IPS-11a (cell line): Measurements from ENCODE around the gene BTAF1.
"Not testable (repeated sequence)": the region's sequence is repeated elsewhere in the genome, so short reads cannot be mapped to it uniquely, and the experiment has no call there.

Source experiments
- H3K4me3 ChIP-seq: one replicate; pipeline ENCODE4 v1.5.1; 2013; ENCODE audit warnings: low read depth, low read length, control low read depth

Gene BTAF1

GRCh38 chr10:91923371-91924211 is at the start of gene BTAF1:
TSS of gene BTAF1 (plus strand) at chr10:91923770. CDS start at chr10:91924077, 307 bp downstream.
- H3K4me3 ChIP-seq = peak within 1 kb of the TSS; percentile 90

DNA sequence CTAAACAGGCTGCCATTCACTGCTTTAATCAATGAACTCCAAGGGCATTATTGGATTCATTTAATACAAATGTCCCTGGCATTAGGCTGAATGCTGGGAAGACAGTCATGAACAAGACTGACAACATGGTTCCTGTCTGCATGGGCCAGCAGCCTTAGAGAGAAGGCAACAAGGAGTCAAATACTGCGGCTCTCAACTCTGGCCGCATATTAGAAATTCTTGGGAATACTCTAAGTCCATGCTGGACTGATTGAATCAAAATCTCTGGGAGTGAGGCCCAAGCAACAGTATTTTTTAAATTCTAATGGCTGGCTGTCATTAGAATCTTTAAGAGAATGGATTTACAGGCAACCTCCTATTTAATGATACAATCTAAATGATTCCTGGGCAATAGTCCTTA is 48.4 kb upstream of the BTAF1 start:
- no peak overlapping the region for H3K4me3 ChIP-seq

DNA sequence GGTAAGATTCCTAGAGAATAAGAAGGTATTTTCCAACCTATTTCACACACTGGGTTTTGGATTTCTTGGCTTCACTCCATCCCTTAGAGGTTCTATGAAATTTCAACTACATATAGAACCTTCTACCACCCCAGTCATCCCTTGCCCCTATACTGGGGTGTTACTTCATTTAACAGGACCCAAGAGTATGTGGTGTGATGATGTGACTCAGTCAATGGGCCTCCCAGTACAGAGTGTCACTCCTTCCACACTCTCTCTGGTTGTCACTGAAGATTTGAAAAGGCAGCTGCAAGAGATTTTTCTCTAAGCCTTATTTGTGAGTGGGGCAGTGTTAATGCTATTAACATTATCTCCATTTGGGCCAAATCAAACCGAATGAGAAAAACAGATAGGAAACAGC is 47.8 kb upstream of the BTAF1 start:
- H3K4me3 ChIP-seq = no peak overlapping the region

GRCh38 chr10:91879515-91880170 is 43.9 kb upstream of the BTAF1 start:
- no peak overlapping the region for H3K4me3 ChIP-seq

DNA sequence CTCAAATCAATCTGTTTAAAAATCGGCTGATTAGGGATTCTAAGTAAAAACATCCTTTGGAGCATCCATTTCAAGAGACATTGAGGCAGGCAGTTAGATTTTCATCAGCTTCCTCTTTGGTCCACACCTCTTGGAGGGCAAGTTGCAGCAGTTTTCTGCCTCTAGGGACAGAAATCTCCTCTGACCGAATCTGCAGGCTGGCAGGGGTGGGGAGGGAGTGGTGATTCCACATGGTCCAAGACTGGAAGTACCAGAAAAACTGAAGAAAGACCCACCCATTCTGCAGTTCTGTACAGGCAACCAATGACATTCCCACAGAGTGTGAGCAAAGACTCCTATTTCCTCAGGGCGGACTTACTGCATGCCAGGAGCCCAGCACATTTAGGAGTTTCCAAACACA is 43.3 kb upstream of the BTAF1 start:
- no peak overlapping the region for H3K4me3 ChIP-seq

DNA sequence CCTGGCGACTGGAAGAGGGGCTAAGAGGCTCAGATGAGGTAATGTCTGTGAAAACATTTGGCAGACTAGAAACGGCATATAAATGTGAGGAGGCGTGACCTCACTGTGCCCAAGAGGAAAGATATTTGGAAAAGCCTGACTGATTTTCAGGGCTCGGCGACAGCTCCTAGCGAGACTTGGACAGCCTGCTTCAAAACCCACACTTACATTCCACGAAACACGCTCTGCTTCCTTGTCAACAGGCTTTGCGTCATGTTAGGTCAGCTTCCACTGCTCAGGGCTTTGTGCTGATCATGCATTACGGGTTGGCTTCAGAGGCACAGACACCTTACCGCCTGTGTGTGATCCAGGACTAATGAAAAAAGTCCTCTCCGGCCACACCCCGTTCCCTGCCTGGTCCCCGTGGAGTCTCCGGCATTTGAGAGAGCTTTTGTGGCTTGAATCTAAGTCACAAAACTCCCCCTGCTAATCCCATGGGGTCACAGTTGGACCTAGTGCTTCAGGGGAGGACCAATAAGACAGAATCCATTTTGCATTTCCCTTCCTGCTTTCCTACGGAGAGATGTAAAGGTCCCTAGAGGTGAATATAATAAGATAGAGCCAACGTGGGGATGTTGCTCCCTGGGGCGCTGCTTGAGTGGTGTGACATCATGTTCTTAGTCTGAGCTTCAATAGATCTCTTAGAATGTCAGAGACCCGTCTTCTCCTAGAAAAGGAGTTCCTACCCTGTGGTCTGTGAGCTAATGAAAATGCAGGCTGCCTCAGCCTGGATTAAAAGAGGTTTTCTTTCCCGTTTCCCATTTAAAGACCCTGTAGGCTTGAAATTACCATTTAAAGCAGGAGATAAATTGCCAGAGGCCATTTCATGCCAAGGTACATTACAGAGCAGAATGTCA is 39.8 kb upstream of the BTAF1 start:
- H3K4me3 ChIP-seq = no peak overlapping the region

- no peak overlapping the region for H3K4me3 ChIP-seq
Measured at GRCh38 chr10:91884536-91884935, 39.0 kb upstream of the BTAF1 start.

GRCh38 chr10:91885362-91886079 is 38.0 kb upstream of the BTAF1 start:
- no peak overlapping the region for H3K4me3 ChIP-seq

- no peak overlapping the region for H3K4me3 ChIP-seq
Measured at GRCh38 chr10:91886954-91887271, 36.7 kb upstream of the BTAF1 start.

GRCh38 chr10:91887272-91888076 is 36.1 kb upstream of the BTAF1 start:
- H3K4me3 ChIP-seq = peak overlapping the region; percentile 18

DNA sequence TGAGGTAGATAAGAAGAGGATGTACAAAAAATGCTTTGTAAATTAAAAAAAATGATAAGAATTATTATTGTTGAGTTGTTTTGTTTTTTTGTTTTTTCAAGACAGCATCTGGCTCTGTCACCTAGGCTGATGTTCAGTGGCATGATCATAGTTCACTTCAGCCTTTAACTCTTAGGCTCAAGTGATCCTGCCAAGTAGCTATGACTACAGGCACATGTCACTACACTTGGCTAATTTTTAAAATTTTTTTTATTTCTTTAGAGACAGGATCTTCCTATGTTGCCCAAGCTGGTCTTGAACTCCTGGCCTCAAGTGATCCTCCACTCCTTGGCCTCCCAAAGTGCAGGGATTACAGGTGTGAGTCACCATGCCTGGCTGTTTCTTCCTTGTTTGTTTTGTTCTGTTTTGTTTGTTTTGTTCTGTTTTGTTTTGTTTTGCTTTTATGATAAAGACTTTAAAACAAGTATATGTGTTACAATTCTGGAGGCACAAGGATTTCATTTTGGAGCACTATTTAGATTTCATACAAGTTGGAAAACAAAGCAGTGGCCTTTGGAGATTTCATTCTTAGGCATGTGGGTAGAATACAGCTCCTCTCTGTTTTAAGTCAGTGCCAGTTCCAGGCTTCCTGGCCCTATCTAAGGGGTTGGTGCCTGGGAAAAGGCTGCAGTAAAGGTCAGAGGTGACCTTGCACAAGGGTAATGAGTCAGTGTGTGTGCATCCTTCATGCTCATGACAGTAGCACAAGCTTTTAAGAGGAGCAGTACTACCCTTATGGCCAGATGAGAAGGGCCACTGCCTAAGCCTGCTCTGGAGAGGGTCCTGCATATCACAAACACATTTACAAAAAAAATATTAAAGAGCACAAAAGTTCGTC is 32.2 kb upstream of the BTAF1 start:
- H3K4me3 ChIP-seq = no peak overlapping the region

GRCh38 chr10:91893051-91893450 is 30.5 kb upstream of the BTAF1 start:
- no peak overlapping the region for H3K4me3 ChIP-seq

DNA sequence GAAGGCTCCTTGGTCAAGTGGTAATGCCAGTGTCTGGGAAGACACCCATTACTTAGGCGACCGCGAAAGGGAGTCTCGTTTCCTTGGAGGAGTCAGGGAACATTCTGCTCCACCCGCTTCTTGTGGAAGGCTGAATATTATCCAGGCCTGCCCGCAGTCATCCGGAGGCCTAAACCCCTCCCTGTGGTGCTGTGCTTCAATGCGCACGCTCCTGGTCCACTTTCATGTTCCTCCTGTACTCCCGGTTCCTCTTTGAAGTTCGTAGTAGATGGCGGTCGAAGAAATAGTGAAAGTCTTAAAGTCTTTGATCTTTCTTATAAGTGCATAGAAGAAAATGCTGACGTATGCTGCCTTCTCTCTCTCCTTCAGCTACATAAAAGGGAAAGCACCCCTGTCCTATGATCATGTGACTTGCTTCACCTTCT is 29.3 kb upstream of the BTAF1 start:
- H3K4me3 ChIP-seq = not testable (repeated sequence)

DNA sequence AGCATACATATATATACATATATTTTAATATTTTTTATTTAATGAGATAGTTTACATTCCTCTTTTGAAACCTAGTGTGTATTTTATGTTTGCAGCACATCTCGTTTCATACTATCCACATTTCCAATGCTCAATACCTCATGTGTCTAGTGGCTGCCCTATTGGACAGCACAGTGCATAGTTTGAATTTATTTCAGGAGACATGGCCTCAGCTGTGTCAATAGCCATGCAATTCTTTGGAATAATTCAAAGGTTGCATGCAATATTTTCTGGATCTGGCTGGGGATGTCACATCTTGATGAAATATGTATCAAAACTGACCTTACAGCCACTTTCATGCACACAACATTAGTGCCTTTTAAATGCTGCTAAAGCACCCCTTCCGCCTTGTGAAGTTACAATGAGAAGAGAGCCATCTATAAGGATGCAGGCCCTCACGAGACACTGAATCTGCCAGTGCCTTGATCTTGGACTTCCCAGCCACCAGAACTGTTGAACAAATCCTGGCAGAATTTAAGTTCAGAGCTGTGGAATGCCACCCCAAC is 27.3 kb upstream of the BTAF1 start:
- no peak overlapping the region for H3K4me3 ChIP-seq

- H3K4me3 ChIP-seq = no peak overlapping the region
Measured at GRCh38 chr10:91897421-91897820, 26.1 kb upstream of the BTAF1 start.

- no peak overlapping the region for H3K4me3 ChIP-seq
Measured at GRCh38 chr10:91901784-91902677, 21.5 kb upstream of the BTAF1 start.

GRCh38 chr10:91907033-91907594 is 16.5 kb upstream of the BTAF1 start:
- peak overlapping the region; percentile 79 for H3K4me3 ChIP-seq
